Astrocyte of the cerebellum (primary cell): ENCODE data around the gene ST7L.

Experiments
- DNase-seq: peaks from one replicate; pipeline ENCODE4 v3.0.0-alpha.2; 2011; ENCODE audit warnings: low read depth
- H3K4me3 ChIP-seq: 2 replicates; pipeline ENCODE4 v1.5.1; 2011; ENCODE audit warnings: mild to moderate bottlenecking, low read depth, low read length, moderate library complexity
- in situ Hi-C: cut with HindIII; loops from 2 replicates; pipeline ENCODE4 v1.10.0; 2017; ENCODE audit warnings: low sequenced_read_pairs
- TF ChIP-seq, protein P1 (sequence below): IDR thresholded peaks from 2 replicates; pipeline ENCODE4 v1.5.1; 2012; ENCODE audit warnings: low read length, low read depth, moderate library complexity, mild to moderate bottlenecking; ENCODE audit errors: missing control alignments

Gene ST7L

DNA sequence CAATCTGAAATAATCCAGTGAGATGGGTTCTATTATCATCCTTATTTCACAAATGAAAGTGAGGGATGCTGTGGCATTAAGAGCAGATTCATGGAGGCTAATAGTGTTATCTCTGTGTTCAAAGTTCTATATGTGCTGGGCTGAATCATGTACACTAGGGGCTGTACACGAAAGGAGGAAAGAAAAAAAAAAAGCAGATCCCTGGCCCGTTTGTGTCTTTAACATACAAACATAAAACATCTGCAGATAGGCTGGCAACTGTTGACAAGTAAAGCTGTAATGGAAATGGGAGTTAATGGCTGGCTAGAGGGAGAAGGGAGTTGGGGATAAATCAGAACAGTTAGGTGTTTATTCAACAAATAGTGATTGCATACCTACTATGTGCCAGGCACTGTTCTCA, 107.0 kb downstream of the ST7L start:
- in situ Hi-C loops = no loop called here
- H3K4me3 ChIP-seq = no peak overlapping the region
- TF ChIP-seq, protein P1, sequence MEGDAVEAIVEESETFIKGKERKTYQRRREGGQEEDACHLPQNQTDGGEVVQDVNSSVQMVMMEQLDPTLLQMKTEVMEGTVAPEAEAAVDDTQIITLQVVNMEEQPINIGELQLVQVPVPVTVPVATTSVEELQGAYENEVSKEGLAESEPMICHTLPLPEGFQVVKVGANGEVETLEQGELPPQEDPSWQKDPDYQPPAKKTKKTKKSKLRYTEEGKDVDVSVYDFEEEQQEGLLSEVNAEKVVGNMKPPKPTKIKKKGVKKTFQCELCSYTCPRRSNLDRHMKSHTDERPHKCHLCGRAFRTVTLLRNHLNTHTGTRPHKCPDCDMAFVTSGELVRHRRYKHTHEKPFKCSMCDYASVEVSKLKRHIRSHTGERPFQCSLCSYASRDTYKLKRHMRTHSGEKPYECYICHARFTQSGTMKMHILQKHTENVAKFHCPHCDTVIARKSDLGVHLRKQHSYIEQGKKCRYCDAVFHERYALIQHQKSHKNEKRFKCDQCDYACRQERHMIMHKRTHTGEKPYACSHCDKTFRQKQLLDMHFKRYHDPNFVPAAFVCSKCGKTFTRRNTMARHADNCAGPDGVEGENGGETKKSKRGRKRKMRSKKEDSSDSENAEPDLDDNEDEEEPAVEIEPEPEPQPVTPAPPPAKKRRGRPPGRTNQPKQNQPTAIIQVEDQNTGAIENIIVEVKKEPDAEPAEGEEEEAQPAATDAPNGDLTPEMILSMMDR = no peak
- DNase-seq = no peak

DNA sequence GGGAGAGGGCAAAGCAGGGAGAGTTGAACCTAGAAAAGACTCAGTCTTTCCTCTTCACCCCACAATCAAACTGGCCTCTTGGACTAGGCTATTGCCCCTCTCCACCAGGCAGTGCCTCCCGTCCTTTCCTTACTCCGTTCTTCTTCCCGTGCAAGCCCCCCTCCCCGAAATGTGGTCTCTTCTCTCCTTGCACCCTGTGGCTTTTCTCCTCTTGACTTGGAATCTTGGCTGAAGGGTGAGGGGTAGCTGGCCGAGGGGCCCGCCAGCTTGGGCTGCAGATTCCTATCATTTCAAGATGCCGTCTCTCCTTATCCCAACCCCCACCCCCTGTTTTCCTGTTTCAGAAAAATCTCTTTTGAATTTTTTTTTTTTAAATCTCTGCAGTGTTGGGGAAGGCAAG, 108.6 kb downstream of the ST7L start:
- in situ Hi-C loops = no loop called here
- DNase-seq = no peak
- TF ChIP-seq, protein P1 = no peak
- peak overlapping the region; percentile 44 for H3K4me3 ChIP-seq

DNA sequence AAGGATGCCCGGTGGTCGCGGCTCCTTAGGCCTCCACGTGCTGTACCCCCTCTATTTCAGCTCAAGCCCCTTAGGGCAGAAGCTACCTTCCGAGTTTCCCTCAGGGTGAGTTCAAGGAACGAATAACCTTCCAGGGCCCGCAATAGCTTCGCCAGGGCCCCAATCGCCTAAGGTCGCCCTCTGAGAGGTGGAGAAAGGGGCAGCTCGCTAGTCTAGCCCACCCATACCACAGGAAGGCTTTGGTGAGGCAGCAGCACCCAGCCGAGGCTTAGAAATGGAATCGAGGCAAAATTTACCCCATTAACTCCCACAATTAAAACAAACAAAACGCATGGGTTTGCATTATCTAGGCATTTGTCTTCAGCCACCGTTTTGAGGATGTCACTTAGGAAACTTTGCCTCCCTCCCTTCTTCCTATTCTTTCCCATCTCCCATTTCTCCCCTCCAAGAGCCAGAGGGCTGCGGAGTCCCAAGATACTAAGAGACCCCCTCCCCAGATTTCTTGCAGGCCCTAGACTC, 109.2 kb downstream of the ST7L start:
- peak overlapping the region; percentile 44 for H3K4me3 ChIP-seq
- TF ChIP-seq, protein P1 = no peak
- in situ Hi-C loops = no loop called here
- DNase-seq = no peak

DNA sequence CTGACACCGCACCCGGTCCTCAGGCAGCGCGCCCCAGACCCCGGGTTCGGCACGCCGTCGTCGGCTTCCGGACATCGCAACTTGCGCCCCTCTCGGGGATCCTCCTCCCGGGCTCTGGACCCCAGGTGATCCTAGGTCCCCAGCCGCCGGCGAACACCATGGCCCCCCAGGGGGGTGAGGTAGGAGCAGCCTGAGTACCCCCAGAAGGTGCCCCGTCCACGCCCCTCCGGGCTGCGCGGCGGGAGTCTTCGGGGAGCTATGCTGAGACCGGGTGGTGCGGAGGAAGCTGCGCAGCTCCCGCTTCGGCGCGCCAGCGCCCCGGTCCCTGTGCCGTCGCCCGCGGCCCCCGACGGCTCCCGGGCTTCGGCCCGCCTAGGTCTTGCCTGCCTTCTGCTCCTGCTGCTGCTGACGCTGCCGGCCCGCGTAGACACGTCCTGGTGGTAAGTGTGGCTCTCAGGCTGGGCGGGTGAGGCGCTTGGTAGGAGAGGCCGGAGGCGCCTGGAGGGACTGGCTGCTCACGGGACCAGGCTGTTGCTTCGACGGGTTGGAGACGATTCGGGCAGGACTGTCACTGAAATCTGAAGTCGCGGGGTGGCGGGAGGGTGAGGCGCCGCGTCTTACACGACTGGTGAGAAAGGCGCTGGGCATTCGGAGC, 109.8 kb downstream of the ST7L start:
- H3K4me3 ChIP-seq = peak overlapping the region; percentile 44
- TF ChIP-seq, protein P1 = no peak
- in situ Hi-C loops = no loop called here
- DNase-seq = no peak

DNA sequence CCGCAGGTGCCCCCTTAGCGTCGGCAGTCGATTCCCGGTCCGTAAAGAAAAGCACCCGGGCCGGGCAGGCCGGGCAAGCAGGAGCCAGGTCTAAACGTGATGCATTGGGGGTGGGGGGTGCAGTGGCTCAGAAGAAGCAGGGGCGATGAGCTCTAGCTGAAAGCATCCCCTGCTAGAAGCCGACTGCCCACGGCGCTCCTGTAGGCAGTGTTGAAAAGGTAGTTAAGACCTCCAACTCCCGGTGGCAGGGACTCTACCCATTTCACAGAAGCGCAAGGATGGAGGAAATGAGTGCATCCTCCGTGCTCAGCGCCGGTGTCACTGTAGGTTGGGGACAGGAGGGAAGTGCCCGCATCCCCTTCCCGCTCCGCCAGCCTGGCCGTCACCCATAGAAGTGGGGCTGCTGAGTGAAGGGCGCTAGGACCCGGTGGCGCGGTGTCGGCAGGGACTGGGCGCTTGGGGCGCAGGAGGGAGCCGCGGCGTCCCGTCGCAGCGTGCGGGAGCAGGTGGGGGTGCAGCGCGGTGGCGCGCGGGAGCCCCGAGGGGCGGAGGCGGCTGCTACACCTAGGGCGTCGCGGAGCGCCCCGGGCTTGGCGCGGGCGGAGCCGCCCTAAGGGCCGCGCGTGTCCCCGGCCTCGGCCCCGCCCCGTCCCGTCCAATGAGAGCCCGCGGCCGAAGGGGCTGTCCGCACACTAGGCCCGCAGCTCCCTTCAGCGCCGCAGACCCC, 110.5 kb downstream of the ST7L start, which contains the start of gene WNT2B:
WNT2B (plus strand) TSS at position 688 of the 727 bp plus-strand sequence. CDS start 298 bp downstream, outside the sequence.
- in situ Hi-C loops = no loop called here
- peak within 1 kb of the TSS; percentile 44 for H3K4me3 ChIP-seq
- DNase-seq = no peak
- TF ChIP-seq, protein P1 = no peak

DNA sequence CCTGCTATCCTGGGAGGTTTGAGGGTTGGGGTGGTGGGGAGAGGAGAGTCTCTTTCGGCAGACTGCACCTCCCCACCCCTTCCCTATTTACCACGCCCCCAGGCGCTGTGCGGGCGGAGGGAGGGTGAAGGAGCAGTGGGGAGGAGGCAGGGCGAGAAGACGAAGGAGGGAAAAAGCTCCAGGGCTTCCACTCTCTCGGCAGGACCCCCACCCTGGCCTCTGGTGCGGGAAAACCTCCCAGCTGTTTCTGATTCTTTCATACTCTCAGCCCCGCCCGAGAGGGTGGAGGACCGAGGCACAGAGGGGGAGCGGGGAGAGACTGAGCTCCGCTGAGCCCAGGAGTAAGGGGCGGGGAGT, 111.0 kb downstream of the ST7L start:
- no peak for DNase-seq
- peak overlapping the region; percentile 44 for H3K4me3 ChIP-seq
- TF ChIP-seq, protein P1 = no peak
- in situ Hi-C loops = no loop called here
